Measurements from ENCODE around the gene TSC2.
A peak's percentile ranks its signal among the peaks of the same experiment; 100 is the strongest.

TSC2 gene

GRCh38 chr16:2047330-2048115 lies at the start of gene TSC2, which contains the start of gene NTHL1:
Gene TSC2, plus strand, starts transcription at chr16:2047985. Its CDS starts 631 bp downstream, at chr16:2048616.
Gene NTHL1, minus strand, starts transcription at chr16:2047834. Its CDS starts 11 bp downstream, at chr16:2047823.
- peak; percentile 99 for DNase-seq

GRCh38 chr16:1998360-1998835 lies 49.4 kb upstream of the TSC2 start:
- no peak for DNase-seq

- DNase-seq, result no peak
Measured at GRCh38 chr16:1998852-1999801, 48.7 kb upstream of the TSC2 start.

GRCh38 chr16:1999866-2000514 lies 47.8 kb upstream of the TSC2 start:
- no peak for DNase-seq

- DNase-seq, result no peak
Measured at GRCh38 chr16:2001035-2001434, 46.8 kb upstream of the TSC2 start.

- no peak for DNase-seq
Measured at GRCh38 chr16:2001456-2002355, 46.1 kb upstream of the TSC2 start.

GRCh38 chr16:2002406-2003230 lies 45.2 kb upstream of the TSC2 start:
- no peak for DNase-seq

GRCh38 chr16:2003231-2003826 lies 44.5 kb upstream of the TSC2 start:
- no peak for DNase-seq

- DNase-seq, result peak; percentile 95
Measured at GRCh38 chr16:2003827-2004641, 43.8 kb upstream of the TSC2 start.

GRCh38 chr16:2004795-2005517 lies 42.8 kb upstream of the TSC2 start:
- DNase-seq, result no peak

GRCh38 chr16:2005646-2006045 lies 42.1 kb upstream of the TSC2 start:
- no peak for DNase-seq

- no peak for DNase-seq
Measured at GRCh38 chr16:2006317-2006716, 41.5 kb upstream of the TSC2 start.

- no peak for DNase-seq
Measured at GRCh38 chr16:2007081-2007836, 40.5 kb upstream of the TSC2 start.

- peak; percentile 74 for DNase-seq
Measured at GRCh38 chr16:2008009-2008526, 39.7 kb upstream of the TSC2 start.

GRCh38 chr16:2008631-2009163 lies 39.1 kb upstream of the TSC2 start:
- DNase-seq, result peak; percentile 74

- peak; percentile 48 for DNase-seq
Measured at GRCh38 chr16:2009164-2009711, 38.5 kb upstream of the TSC2 start.
